ENCODE results near the gene OR7G1.
"Not testable (repeated sequence)": the region's sequence is repeated elsewhere in the genome, so short reads cannot be mapped to it uniquely, and the experiment has no call there.

Gene OR7G1

DNA sequence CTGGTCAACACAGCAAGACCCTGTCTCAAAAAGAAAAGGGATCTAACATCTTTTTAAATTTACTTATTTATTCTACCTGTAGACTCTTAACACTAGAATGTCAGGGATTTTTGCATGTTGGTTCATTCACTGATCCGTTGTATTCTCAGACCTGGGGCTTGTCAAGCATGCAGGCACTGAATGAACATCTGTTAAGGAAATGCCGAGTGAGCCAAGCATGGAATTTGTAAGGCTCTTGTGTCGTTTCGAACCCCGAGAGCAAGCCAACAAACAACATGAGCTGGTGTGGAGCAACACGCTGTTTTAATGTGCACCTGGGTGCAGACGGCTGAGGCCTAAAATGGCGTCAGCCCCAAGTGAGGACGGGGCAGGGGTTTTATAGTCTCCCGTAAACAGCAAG, 38.7 kb downstream of the OR7G1 start:
- no peak for DNase-seq

DNA sequence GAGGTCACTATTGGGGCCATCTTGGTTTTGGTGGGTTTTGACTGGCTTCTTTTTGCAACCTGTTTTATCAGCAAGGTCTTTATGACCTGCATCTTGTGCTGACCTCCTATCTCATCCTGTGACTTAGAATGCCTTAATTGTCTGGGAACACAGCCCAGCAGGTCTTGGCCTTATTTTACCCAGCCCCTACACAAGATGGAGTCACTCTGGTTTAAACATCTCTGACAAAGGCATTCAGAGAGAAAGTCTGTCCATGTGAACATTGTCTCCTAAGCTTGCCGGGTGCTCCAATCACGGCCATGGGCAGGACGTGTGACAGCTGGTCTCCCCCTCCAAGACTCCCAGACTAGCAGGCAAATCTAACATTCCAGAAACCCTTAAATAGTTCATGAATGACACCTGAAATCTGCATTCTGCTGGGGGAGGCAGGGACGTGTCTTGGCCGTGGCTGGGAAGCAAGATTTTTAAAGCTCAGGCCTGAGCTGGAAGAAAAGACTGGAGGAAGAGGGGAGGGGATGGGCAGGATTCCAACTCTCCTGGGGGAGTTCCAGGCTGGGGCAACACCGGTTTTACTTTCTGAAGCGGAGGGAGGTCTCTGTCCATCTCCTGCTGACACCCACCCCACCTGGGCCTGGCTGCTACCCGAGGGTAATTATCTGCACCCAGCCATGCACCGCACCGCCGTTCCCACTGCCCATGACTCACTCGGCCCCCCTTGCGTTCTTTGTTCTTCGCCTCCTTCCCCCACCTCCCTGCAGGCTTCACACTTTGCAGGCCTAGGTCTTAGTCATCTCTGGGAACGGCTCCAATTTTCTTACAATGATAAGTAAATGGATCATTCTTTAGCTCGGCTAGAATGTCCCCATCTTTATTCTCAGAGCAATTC, 40.3 kb downstream of the OR7G1 start:
- DNase-seq: no peak

DNA sequence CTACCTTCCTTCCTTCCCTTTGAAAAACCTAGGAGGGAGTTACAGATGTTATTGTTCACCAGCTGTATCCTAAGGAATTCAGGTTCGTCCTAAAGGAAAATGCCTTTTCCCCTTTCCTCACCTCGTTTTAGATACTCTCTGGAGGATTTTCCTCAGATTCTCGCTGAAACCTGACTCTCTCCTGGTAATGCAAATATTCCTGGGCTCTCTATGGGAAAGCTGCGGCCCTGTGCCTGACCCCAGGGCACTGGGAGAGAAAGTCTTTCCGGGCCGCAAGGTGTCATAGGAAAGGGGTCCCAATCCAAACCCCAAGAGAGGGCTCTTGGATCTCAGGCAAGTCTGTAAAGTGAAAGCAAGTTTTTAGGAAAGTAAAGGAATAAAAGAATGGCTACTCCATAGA, 41.8 kb downstream of the OR7G1 start:
- DNase-seq: no peak

DNA sequence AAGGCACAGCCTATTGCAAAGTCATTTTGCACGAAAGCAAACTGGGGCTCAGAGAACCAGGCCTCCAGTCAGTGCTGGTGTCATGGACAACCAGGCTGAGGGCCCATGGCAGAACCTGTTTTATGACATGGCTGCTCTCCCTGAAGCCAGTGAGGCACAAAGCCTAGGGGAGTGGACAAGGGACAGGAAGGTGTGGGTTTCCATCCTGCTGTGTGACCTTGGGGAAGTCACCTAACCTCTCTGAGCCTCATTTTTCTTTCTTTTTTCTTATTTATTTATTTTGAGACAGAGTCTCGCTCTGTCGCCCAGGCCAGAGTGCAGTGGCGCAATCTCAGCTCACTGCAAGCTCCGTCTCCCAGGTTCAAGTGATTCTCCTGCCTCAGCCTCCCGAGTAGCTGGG, 43.8 kb downstream of the OR7G1 start:
- DNase-seq: not testable (repeated sequence)

DNA sequence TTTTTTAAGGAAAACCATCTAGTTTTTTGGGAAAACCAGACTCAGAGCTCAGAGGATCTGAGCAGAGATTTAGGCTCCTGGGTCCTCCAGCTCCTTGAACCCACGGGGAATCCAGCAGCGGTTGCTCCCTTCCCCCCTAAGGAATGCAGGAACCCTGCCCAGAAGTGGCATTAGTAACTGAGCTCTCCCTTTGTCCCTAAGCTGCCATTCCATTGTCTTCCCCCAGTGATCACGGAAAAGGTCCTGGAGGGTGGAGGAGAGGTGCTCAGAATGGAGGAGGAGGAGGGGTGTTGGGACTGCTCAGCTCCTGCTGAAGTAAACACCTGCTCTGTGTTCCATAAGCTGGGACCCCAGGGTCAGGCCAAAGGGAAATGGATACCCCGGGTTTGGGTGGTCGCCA, 45.5 kb downstream of the OR7G1 start:
- DNase-seq: no peak

DNA sequence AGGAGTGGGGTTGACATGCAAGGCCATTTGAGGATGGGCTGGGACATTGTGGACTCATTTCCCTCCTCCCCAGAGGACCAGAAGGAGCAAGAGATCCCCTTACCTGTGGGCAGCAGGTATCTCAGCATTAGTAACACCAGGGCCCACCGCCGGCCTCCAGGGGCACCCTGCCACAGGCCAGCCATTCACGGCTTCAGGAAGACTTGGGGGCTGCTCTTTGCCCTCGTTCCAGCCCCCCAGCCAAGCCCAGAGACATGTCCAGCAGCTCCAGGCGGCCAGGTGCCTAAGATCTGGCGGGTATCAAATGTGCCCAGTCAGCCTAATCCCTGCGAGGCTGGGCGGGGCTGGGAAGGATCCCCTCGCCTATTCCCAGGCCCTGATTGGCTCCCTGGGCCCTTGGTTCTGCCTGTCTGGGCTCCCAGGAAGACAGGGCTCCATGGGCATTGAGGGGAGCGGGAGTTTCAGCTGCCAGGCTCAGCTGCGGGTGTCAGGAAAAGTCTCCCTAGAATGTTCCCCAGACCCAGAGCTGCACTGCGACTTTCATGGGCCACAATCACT, 50.0 kb downstream of the OR7G1 start:
- DNase-seq: no peak

All from stimulated activated CD4-positive, alpha-beta T cell treated with anti-CD3 and anti-CD28 coated beads, Interleukin-2, amount 100 ng/mL, for 48 hours (primary cell).